IMR-90 (cell line): ENCODE data around the gene PTCH1.

ENCODE experiments used
- POLR2A ChIP-seq: IDR thresholded peaks from 2 replicates; pipeline ENCODE4 v1.6.1; 2012; ENCODE audit warnings: mild to moderate bottlenecking, low read depth, low read length
- RAD21 ChIP-seq: IDR thresholded peaks from 2 replicates; pipeline ENCODE4 v1.6.1; 2012; ENCODE audit warnings: low read length, improper control_type of control experiment
- TF ChIP-seq, protein P1 (sequence below): conservative IDR thresholded peaks from 2 replicates; pipeline ENCODE4 v1.5.1; 2012; ENCODE audit warnings: mild to moderate bottlenecking, low read depth, low read length, improper control_type of control experiment

DNA sequence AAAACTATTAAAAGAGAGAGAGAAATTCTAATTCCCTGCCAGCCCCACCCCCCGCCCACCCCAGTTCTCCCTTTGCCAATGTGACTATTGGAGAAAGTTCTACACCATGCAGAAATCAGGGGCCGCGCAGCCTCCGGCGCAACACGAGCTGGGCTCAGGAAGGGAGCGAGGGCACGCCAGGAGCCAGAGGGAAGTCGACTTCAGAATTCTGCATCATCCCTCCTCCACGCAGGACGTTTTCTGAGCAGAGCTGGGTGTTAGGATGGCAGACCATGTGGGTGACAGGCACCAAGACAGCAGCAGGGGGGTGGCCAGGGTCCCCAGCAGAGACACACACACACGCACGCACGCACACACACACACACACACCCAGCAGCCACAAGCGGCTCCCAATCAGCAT is 72.6 kb downstream of the PTCH1 start:
- TF ChIP-seq RAD21 (no peak), POLR2A (no peak)
- TF ChIP-seq, protein P1, sequence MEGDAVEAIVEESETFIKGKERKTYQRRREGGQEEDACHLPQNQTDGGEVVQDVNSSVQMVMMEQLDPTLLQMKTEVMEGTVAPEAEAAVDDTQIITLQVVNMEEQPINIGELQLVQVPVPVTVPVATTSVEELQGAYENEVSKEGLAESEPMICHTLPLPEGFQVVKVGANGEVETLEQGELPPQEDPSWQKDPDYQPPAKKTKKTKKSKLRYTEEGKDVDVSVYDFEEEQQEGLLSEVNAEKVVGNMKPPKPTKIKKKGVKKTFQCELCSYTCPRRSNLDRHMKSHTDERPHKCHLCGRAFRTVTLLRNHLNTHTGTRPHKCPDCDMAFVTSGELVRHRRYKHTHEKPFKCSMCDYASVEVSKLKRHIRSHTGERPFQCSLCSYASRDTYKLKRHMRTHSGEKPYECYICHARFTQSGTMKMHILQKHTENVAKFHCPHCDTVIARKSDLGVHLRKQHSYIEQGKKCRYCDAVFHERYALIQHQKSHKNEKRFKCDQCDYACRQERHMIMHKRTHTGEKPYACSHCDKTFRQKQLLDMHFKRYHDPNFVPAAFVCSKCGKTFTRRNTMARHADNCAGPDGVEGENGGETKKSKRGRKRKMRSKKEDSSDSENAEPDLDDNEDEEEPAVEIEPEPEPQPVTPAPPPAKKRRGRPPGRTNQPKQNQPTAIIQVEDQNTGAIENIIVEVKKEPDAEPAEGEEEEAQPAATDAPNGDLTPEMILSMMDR: no peak
